NCI-H1417 (cell line): ENCODE results near the gene PLEKHG3.

Experiments used
- DNase-seq, 3 experiments: peaks; one replicate each; lab custom pipeline; 2025; lab: John Stamatoyannopoulos, UW

PLEKHG3 gene

DNA sequence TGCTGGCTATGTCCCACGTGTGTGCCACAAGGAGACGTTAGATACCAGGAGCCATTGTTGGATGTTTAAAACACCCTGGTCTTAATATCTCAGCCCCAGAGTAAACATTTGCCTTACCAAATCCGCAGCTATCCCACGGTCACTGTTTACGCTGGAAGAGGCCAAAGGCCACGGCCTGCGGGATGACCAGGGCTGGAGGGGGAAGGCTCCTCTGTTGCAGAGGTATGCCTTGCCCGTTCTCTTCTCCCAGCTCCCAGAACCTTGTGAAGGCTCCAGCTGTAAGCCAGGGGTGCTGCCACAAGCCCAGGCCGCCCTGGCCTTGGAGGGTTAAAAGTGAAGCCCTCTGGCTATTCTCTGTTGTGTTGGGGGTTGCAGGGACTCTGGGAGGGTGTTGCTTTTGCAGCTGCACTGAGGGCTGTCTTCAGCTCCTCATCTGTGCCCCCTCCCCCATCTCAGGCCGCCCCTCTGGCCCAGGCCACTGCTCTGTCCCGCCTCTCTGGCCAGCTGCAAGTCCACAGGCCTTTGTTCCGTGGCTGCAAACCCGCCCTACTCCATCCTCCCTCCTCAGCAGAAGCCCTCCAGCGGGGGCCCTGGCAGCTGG, 2.5 kb downstream of the PLEKHG3 start:
- no peak for DNase-seq

DNA sequence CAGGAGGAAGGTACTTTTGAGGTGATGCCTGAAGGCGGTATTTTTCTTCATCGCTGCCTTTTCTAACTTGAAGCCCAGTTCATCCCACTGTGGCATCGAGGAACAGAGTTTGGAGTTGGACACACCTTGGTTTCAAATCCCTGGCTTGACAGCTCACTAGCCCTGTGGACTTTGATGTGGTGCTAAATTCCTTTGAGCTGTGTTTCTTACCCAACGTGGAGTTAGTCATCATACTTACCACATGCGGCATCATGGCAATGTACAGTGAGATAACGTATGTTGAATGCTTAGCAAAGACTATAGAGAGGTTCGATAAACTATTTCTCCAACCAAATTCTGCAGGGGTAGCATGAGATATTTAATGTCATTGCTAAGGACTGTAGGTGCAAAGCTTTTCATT, 3.4 kb downstream of the PLEKHG3 start:
- DNase-seq, result no peak

DNA sequence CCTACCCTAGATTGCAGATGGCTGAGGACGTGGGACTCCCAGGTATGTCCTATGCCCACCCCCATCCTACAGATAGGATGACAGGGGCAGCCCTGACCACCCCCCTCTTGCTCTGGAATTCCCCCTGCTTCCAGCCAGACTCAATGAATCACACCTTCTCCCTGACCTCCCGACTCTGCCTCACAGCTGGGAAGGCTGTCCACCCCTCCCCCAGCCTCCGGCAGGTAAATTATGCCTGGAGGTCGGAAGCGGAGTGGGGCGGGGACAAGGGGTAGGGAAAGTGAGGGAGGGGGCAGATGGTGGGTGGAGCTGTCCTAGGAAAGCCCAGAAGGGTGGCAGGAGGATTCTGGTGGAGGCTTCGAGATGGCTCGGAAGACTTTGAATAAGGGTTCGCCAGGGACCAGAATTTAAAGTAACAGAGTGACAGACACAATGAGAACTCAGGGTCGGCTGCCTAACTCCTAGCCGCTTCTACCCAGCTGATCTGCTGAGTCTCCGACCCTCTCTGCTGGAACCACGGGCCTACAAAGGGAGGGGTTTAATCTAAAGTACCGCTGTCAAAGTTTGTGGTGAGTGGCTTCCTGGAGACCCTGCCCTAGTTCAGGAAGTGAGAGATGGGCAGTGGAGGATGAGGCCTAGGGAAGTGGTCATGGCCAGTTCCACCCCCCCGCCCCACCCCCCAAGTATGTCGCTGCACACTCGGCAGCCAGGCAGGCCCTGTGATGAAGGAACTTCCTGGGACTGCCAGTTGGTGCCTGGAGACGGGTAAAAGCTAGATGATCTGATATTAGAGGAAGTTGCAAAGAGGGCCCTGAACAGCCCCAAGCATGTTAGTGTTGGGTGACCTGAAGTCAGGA, 4.2 kb downstream of the PLEKHG3 start:
- peak in 2 of 3 experiments; percentile 4 to 42 for DNase-seq

DNA sequence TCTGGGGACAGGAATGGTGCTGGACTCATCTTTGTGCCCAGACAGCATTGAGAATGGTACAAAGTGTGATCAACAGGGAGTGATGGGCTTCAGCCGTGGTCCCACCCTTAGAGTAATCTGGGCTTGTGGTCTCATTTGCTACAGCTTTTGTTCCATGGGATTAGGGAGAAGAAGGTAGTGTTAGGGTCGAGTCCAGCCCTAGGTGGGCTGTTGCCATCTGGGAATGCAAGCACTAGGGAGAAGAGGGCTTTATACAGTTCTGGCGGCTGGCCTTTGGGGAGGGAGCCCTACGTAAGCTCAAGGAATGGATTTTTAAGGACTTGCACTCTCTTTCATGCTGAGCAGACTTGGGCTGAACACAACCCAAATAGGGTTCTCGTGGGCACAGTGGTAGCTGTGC, 4.9 kb downstream of the PLEKHG3 start:
- DNase-seq, result no peak

DNA sequence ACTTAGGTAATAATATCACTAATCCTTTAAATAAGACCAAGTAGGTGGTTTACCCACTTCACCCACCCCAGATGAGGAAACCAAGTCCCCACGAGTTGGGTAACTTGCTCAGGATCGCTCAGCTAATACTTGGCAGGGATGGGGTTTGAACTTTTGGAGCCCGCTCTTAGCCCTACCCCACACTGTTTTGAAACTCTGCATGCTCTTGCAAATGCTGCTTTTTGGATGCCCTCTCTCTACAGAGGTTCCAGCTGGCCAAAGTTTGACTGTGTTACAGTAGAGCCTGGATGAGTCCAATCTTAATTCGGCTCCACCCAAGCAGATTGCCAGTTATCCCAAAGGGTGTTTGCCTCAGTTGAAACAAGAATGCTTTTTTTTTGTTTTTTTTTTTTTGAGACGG, 6.8 kb downstream of the PLEKHG3 start:
- DNase-seq, result no peak

DNA sequence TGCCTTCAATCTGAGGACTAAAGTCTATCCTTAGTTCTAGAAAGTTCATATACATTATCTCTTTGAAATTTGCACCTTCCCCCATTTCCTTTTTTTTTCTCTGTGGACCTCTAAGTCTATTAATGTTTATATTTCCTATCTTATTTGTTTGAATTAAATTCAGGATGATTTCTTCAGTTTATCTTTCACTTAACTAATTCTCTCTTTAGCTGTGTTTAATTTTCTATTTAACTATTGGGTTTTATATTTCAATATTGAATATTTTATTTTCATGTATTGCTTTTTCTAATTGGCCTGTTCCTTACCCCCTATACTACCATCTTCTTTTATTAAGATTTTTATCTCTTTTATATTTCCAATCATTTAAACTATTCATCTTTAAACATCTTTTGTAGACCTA, 9.5 kb downstream of the PLEKHG3 start:
- no peak for DNase-seq

DNA sequence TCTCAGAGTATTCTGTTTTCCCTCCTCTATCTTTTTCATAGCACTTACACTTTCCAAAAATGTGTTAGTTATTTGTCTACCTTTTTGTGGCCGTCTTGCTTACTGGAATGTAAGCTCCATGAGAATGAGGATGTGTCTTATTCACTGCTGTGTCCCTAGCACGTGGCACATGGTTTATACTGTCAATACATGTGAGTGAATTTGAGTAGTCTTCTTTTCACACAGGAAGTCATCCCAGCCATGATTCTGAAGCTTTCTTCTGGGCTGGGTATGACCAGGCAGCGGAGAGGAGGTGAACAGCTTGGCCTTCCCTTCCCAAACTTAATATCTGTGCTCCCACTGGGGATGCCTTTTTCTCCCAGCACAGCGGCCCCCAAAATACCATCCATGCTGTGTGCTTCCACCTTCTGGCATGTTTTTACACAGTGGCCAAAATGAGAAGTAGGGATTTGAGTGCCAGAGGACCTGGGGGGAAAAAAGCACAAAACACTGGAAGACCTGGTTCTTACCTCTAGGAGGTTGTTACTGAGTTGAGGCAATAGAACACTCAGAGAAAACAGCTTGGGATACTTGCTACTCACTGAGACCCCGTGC, 10.3 kb downstream of the PLEKHG3 start:
- DNase-seq, result no peak

DNA sequence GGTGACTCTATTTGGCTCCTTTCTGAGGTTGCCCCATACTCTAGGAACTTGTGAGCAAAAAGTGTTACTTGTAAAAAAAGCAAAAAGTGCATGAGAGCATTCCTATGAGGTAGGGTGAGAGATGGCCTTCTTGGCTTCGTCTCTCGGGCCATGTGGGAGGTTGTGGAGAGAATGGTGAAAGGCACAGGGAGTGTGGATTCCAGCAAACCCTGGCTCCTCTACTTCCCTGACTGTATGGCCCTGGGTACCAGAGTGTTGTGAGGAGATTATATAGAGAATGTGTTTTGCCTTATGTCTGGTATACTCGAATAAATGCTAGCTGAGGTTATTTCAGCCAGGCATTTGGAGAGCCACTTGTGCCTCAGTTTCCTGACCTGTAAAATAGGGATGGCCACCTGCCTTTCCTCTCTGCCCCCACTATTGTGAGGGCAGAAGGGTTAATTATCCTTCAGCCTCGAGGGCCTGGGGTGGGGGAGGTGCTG, 11.0 kb downstream of the PLEKHG3 start:
- DNase-seq, result no peak

DNA sequence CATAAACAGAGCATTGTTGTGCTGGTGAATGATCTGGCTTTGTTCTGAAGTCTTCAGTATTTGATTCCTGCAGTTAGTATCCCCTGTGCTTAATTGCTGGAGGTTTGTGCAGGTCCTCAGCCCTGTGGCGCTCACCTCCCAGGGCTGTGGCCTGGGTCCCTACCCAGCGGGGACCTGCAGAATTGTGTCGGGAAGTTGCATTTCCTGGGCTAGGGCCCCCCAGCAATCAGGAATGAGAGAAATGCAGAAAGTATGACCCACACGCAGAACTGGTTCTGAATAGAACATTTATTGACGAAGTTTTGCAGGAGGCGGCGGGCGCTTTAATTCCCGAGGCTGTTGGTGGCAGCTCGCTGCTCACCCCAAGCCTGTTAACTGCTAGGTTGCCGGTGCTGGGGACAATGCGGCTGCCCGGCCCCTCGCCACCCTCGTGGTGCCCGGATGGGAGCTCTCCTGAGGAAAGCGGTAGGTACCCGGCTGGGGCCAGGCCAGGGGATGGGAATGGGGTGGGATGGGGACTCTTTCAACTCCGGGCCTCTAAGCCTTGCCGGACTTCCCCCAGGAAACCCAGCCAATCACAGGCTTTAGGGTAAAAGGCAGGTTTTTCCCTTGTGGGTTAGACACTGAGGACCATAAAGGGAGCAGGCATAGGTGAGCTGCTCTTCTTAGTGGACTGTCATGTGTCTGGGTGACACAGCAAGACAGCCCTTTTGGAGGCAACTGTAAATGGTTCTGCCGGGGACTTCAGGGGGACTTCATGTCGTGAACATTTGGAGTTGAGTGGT, 11.6 kb downstream of the PLEKHG3 start:
- DNase-seq, result peak in 2 of 3 experiments; percentile 40 to 71

DNA sequence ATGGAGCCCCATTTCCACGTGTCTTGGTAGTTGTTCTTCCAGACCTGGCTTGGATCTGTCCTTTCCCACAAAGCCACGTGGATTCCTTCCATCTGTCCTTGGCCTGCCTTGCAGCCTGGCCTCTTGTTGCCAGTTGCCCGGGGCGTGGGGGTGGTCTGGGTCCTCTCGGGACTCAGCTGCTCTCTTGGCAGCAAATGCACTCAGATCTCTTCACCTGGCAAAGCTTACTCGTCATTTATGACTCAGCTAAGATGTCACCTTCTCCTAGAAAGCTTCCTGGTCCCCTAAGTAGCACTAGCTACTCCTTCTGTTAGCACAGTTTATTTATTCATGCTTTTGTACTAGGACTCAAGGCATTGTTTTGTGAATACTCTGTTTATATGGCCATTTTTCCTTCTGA, 13.6 kb downstream of the PLEKHG3 start:
- no peak for DNase-seq

DNA sequence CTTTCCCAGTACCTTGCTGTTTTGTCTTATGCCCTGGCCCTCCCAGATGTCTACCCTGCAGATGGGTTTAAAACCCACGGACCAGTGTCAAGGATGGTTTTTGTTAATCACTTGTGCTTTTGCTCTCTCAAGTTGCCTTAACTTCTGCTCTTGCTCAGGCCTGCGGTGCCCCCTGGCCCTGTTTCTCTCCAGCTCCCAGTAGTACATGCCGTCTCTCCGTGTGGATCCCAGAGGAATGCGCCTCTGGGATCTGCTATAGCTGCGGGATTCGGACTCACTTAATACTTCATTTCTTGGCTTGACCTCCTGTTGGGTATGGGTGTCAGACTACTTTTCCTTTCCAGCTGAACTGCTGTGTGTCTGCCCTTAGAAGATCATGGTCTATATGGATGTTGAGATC, 14.5 kb downstream of the PLEKHG3 start:
- no peak for DNase-seq

DNA sequence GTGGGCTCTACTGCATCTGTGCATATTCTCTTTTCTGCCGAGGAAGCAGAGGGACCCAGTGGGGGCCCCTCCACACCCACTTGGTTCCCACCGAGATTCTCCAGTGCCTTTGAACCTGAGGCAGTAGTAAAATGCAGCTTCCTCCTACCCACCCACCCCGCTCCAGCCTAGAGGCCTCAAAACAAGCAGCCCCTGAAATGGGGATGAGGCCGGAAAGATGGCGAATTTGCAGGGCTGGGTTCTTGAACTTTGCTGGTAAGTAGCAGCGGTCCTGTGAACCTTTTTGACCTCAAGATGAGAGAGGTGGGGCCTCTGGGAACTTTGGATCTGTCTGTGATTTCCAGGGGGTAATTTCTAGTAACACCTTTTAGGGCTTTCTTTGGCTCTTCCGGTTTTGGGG, 15.4 kb downstream of the PLEKHG3 start:
- no peak for DNase-seq

DNA sequence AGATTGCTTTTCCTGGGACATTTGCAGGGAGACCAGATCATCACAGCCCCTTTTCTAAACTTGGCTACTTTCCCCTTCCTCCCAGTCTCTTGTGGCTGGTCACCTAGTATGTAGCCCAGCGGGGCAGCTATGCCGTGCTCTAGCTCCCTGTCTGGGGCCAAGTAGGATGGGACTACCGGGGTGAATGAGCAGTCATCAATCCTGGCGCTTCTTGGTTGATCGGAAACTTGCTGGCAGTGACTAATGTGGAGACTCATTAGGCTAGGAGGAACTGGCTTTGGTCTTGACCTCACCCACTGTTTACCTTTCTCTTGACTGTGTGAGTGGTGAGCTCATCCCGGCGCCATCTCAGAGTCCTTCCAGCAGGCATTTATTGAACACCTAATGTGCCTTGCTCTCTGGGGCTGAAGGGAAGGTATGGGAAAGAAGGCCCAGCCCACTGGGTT, 15.9 kb downstream of the PLEKHG3 start:
- peak in 1 of 3 experiments; percentile 0 for DNase-seq

DNA sequence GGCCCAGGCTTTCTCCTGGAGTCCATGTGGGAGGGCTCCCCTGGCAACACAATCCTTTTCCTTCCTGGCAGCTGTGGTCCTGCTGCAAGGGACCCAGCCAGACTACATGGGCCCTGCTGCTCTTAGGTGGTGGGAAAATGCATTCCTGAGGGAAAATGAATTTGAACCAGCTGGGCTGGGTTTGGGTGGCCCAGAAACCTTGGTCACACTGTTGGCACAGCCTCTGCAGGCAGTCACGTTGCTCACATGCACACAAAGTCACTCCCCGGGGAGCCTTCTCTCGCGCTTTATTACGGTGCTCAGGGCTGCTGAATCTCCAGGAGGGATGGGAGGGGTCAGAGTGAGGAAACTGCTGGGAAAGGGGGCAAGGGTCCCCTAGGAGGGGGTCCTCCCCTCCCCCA, 17.2 kb downstream of the PLEKHG3 start:
- peak in 2 of 3 experiments; percentile 10 to 27 for DNase-seq

DNA sequence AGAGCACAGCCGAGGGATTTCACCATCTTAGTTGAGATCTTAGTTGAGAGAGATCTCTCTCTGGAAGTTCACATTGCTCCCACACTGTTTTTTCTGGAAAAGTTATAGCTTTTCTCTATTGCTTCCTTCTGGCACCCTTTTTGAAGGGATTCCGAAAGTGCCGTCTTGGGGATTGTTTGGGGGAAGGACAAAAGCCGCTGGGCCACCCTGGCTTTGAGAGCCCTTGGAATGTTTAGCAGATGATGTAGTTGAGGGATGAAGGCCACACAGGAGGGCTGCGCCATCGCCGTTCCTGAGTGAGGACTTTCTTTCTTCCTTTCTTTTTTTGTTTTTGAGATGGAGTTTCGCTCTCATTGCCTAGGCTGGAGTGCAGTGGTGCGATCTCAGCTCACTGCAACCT, 17.7 kb downstream of the PLEKHG3 start:
- no peak for DNase-seq

DNA sequence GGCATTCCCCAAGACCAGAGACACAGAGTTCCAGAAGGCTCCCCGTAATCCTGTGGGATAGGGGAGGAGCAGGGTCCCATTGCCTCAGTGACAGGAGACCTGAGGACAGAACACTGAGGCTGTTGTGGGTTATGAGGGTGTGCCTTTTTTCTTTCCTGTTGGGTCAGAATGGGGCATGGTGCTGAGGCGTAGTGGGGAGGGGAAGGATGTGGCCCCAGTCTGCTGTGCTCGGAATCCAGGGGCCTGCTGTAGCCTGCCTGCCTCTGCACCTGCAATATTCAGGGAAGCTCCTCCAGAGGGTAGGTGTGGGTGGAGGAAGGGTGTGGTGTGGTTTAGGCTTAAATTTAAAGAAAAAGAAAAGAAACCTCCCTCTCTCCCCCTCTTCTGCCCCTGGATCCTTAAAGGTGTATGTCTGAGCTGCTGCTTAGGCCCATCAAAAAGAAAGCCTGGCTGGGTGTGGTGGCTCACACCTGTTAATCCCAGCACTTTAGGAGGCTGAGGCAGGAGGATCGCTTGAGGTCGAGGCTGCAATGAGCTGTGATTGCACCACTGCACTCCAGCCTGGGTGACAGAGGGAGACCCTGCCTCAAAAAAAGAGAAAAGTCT, 18.7 kb downstream of the PLEKHG3 start:
- DNase-seq, result no peak

DNA sequence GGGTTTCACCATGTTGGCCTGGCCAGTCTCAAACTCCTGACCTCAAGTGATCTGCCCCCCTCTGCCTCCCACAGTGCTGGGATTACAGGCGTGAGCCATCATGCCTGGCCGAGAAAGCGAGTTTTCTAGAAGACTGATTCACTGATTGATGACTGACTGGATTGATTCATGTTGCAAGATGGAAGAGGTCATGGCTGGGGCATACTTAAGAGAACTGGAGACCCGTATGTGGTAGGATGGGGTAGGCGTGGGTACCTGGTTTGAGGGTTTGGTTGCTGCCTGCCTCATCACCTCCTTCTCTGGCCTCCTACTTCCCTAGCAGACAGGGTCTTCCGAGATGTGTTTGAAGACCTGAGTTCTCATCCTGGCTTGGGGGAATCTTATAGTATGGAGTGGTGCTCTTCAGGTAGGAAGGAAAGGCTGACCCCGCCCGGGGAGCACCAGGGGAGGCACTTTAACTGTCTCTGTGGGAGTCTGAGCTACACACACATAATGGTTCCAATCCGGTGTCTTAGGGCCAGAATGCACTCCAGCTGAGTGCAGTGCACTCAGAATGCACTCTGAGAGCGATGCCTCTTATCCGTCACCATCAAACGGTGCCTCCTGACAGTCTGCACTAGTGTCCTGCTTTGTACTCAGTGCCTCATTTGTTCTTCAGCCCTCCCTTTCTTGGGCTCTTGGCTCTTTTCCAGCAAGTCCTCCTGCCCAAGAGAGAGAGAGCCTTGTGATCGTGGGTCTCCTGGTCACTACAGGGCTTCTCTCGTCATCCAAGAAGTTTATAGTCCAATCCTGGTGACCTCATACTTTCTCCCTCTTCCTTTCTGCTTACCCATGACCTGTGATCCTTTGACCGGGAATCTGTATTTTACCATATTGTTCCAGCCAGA, 19.7 kb downstream of the PLEKHG3 start:
- DNase-seq, result peak in 2 of 3 experiments; percentile 20 to 94

DNA sequence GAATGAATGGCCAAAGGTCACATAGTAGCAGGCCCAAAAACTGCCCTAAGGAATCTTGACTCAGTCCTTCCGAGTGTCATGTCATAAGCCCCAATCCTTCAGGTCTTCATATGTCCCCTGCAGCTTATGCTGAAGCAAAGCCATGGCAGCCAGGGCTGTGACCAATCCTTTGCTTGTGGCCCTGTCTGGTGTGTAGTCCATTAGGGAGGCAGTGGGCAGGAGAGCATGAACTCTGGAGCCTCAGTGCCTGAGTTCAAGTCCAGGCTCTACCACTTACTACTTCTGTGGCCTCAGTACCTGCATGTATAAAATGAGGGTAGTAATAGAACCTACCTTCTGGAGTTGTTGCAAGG, 20.3 kb downstream of the PLEKHG3 start:
- DNase-seq, result no peak

DNA sequence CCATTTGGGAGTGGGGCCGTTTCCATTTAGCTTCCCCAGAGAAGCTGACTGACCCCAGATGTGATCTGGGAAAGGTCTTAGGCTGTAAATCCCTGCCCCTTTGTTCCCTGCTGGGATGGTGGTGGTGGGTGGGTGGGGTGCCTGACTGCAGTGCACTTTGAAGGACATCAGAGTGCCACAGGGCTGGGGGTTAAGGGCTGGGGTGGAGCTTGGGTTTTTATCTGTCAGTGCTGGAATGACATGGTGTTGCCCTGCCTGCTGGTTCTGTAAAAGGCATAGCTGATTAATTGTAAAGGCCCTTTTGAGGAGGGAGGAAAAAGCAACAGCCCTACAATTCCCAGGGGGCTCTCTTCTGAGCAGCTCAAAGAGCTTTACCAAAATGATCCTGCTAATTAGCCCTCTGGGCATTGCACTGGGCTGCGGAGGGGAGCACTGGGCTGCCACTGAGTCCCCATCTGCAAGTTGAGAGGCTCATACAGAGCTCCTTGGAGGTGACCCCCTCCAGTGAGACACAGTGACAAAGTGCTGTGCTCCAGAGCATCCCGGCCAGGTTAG, 21.1 kb downstream of the PLEKHG3 start:
- DNase-seq, result peak in 2 of 3 experiments; percentile 41 to 70

DNA sequence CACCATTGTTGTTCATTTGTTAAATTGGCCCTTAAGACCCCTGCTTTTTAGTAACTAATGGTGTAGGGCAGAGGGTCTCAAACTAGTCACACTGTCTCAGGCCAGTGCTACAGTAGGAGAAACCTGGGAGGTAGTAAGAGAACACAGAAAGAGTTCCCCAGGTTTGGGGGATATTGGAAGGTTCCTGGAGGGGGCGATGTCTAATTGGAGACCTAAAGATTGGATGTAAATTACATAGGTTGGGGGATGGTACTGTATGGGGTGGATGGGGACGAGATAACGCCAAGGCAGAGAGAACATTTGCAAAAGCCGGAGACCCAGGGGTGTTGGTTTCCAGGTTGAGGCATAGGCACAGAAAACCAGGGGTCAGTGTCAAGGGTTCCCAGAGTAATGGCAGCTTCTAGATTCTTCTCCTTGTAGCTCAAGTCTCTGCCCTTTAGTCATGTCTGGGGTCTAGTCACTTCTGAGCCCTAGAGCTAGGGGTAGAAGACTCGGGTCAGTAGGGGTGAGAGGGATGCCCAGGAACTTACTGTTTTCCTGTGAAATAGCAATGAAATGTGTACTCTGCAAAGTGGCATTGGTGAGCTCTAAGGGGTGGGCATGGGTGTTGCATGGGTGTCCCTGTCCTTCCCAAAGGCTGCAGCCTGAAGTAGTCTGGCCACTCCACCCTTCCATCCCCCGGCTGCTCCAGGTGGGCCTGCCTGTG, 21.8 kb downstream of the PLEKHG3 start:
- DNase-seq, result no peak
